NCI-H1694 treated with DMSO at 0.1 percent for 48 hours (cell line): ENCODE data around the gene ITGB2.

ENCODE experiments used
- DNase-seq: peaks from one replicate; lab custom pipeline; 2025; lab: John Stamatoyannopoulos, UW

ITGB2 gene

GRCh38 chr21:44910229-44911067 is 10.3 kb downstream of the ITGB2 start:
- no peak for DNase-seq

- DNase-seq = no peak
Measured at GRCh38 chr21:44909719-44910118, 11.0 kb downstream of the ITGB2 start.

- no peak for DNase-seq
Measured at GRCh38 chr21:44908908-44909307, 11.8 kb downstream of the ITGB2 start.

- no peak for DNase-seq
Measured at GRCh38 chr21:44907966-44908895, 12.5 kb downstream of the ITGB2 start.

GRCh38 chr21:44907225-44907965 is 13.3 kb downstream of the ITGB2 start:
- no peak for DNase-seq

GRCh38 chr21:44905728-44906090 is 15.0 kb downstream of the ITGB2 start:
- DNase-seq = no peak

- DNase-seq = no peak
Measured at GRCh38 chr21:44905016-44905727, 15.5 kb downstream of the ITGB2 start.

- DNase-seq = no peak
Measured at GRCh38 chr21:44904141-44904923, 16.4 kb downstream of the ITGB2 start.

GRCh38 chr21:44903689-44904088 is 17.0 kb downstream of the ITGB2 start:
- no peak for DNase-seq

GRCh38 chr21:44903050-44903685 is 17.5 kb downstream of the ITGB2 start:
- no peak for DNase-seq

GRCh38 chr21:44902268-44903049 is 18.2 kb downstream of the ITGB2 start:
- no peak for DNase-seq

- DNase-seq = no peak
Measured at GRCh38 chr21:44901391-44902074, 19.2 kb downstream of the ITGB2 start.

- DNase-seq = no peak
Measured at GRCh38 chr21:44900559-44901251, 20.0 kb downstream of the ITGB2 start.

GRCh38 chr21:44899768-44900558 is 20.7 kb downstream of the ITGB2 start:
- DNase-seq = no peak

- DNase-seq = no peak
Measured at GRCh38 chr21:44898851-44899767, 21.6 kb downstream of the ITGB2 start.

- no peak for DNase-seq
Measured at GRCh38 chr21:44898011-44898488, 22.6 kb downstream of the ITGB2 start.
